Measurements from ENCODE around the gene SLC17A7.
"Not testable (repeated sequence)": the region's sequence is repeated elsewhere in the genome, so short reads cannot be mapped to it uniquely, and the experiment has no call there.

SLC17A7 gene

GRCh38 chr19:49441210-49441959 is at the start of gene SLC17A7:
TSS of gene SLC17A7 (minus strand) at chr19:49441527. CDS start at chr19:49441379, 148 bp downstream.
- no peak for DNase-seq (ENCODE audit: low read depth)

GRCh38 chr19:49490287-49491029 is 49.1 kb upstream of the SLC17A7 start:
- no peak for DNase-seq (ENCODE audit: low read depth)

DNA sequence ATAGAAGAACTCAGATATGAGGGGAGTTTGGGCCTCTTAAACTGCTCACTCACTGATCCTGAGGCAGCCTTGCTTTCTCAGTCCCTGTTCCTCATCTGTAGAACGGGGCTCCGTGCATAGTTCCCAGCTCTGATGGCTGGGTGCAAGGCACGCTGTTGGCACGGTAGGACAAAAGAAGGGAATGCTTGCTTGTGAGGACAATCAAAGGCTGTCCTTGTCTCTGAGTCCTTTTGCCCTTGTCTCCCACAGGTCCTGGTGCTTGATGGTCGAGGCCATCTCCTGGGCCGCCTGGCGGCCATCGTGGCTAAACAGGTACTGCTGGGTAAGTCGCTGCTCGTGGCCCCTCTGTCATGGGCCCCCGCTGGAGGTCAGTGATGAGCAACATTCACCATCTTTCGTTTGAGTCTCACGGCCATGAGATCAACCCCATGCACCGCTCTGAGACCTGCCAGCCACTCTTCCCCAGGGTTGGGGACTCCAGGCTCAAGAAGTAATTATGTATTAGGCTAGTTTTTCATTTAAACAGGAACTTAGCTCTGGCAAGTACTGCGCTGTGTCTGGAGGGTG is 48.4 kb upstream of the SLC17A7 start:
- no peak for DNase-seq (ENCODE audit: low read depth)

DNA sequence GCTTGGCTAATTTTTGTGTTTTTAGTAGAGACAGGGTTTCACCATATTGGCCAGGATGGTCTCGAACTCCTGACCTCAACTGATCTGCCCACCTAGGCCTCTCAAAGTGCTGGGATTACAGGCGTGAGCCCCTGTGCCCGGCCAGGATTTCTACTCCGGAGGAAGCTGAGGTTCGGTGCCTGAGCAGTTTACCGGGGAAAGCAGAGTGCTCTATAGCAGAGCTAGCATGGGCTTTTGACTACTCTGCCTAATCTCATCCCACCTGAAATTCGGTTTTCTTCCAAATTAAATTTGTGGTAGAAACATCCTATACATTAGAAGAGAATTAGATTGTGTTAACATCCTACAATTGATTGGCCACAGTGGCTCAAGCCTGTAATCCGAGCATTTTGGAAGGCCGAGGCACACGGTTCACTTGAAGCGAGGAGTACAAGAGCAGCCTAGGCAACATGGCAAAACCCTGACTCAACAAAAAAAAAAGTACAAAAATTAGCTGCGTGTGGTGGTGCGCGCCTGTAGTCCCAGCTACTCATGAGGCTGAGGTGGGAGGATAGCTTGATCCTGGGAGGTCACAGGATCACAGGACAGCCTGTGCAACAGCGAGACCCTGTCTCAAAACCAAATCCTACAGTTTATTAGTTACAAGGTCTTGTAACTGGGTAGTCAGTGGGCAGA is 47.7 kb upstream of the SLC17A7 start:
- DNase-seq (ENCODE audit: low read depth): peak; percentile 38

DNA sequence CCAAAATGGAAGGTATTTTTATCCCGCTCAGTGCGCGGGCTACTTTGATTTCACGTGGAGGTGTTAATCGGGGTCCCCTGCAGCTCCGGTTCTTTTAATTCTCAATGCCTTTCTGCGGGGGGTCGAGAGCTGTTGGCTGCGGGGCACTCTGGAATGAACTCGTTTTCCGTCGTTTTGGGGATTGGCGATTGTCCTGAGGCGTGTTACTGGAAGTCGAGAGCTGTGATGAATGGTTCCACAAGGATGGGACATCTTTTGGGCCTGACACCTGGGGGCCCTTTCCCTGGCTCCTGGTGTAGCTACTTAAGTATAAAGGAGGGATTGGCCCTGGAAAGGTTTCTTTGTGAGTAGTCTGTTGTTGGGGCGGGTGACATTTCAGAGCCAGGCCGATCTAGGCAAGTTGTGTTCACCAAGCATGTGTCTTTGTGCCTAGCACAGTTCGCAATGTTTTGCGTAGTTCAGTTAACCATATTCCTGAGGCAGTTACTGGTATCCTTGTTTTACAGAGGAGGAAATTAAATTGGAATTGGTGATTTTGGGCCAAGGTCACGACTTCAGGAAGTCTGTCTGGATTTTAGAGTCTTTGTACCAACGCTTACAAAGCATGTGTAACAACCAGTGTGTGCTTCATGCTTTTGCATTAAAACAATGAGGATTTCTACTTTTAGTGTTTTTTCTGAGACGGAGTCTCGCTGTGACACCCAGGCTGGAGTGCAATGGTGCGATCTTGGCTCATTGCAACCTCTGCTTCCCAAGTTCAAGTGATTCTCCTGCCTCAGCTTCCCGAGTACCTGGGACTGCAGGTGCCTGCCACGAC is 46.9 kb upstream of the SLC17A7 start:
- DNase-seq (ENCODE audit: low read depth): no peak

DNA sequence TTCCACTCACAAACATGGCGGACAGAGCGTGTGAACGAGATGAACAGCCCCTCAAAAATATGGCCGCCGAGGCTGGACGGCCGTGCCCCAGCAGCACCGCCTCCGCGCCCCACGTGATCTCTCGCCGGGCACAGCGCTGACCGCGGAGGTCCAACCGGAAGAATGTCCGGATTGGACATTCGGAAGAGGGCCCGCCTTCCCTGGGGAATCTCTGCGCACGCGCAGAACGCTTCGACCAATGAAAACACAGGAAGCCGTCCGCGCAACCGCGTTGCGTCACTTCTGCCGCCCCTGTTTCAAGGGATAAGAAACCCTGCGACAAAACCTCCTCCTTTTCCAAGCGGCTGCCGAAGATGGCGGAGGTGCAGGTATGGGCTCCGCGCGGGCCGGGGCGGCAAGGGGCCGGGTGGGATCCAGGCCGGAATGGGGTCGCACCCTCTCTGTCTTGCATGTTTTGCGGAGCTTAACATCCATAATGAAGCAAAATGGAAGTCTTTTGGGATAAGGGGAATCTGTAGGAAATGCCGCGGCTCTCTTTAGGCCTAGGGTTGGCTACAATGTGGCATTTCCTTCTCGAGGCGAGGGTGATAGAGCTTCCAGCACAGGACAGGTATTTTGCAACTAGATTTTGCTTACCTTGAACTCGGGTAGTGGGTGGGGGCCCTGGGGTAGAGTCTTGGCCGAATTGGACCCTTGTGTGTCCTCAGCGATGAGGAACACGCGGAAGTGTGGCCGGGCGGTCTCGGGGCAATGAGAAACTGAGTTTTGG is 46.1 kb upstream of the SLC17A7 start, which contains the start of gene RPL13A:
TSS of gene RPL13A (plus strand) at position 332 of the 769 bp plus-strand sequence. CDS start at position 354, 22 bp downstream.
- DNase-seq (ENCODE audit: low read depth): peak; percentile 99

DNA sequence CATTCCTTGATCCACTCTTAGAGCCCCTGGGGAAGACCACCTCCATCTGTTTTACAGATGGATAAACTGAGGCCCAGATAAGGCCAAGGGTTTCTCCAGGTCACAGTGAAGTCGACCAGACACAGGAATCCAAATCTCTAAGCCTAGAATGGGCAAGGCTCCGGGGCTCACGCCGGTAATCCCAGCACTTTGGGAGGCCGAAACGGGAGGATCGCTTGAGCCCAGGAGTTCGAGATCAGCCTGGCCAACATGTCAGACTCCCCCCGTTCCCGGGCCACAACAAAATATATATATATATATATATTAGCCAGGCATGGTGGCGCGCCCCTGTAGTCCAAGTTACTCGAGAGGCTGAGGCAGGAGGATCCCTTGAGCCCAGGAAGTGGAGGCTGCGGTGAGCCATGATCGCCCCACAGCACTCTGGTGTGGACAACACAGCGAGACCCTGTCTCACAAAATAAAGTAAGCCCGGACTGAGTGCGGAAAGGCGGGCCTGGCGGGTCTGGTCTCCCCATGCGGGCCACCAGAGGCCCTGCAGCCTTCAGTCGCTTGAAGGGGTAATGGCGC is 45.5 kb upstream of the SLC17A7 start:
- no peak for DNase-seq (ENCODE audit: low read depth)

DNA sequence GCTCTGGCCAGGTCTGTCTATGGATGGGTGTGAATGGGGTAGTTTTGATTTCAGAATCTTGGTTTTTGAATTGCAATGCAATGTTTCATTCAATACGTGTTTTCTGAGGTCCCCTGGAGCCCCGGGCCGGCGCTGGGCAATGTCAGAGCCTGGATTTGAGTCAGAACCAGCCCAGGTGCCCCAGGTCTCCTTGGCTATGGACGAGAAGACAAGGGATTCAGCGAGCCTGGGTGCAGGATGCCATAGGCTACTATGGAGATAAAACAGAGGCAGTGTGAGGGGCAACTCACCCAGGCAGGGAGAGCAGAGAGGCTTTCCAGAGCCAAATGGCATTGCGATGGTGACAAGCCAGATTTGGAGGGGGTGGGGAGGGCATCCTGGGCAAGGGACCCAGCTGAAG is 44.9 kb upstream of the SLC17A7 start:
- DNase-seq (ENCODE audit: low read depth): no peak

GRCh38 chr19:49481020-49481683 is 39.8 kb upstream of the SLC17A7 start:
- DNase-seq (ENCODE audit: low read depth): no peak

DNA sequence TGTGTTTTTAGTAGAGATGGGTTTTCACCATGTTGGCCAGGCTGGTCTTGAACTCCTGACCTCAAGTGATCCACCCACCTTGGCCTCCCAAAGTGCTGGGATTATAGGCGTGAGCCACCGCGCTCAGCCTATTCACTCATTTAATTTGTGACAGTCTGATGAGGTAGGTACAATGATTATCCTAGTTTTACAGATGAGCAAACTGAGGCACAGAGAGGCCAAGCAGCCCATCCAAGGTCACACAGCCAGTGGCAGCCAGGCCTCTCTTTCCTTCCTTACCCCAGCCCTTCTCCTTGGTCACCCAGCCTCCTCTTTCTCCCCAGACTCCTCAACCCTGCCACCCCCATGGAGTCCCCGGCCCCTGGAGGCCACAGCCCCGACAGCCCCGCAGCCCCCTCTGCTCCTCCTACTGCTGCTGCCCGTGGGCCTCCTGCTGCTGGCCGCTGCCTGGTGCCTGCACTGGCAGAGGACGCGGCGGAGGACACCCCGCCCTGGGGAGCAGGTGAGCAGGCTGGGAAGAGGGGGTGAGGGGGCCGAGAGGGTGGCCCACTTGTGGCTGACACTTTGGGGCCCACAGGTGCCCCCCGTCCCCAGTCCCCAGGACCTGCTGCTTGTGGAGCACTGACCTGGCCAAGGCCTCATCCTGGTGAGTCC is 38.8 kb upstream of the SLC17A7 start:
- no peak for DNase-seq (ENCODE audit: low read depth)

- DNase-seq (ENCODE audit: low read depth): peak; percentile 43
Measured at GRCh38 chr19:49475995-49476880, 34.9 kb upstream of the SLC17A7 start.

DNA sequence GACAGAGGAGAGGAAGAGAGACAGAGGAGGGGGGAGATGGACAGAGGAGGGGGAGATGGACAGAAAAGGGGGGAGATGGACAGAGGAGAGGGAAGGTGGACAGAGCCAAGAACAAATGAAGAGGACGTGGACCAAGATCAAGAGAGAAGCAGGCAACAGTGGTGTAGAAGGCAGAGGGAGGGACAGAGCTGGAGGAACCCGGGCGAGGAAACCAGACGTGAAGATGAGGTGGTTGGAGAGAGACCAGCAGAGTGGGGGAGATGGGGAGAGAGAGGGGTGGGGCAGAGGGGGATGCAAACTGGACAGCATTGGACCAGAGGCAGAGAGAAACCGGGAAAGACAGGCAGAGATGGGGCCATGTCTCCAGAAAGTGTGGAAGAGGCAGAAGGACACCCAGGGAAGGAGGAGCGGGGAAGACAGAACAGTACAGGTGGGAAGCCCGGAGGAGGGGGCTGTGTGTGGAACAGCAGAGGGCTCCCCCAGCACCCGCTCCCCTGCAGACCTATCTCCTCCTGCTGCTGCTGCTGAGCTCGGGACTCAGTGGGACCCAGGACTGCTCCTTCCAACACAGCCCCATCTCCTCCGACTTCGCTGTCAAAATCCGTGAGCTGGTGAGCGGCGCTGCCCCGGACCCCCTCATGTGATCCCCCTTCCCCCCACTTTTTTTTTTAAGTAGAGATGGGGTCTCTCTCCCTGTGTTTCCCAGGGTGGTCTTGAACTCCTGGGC is 34.0 kb upstream of the SLC17A7 start:
- DNase-seq (ENCODE audit: low read depth): no peak

GRCh38 chr19:49474542-49474924 is 33.2 kb upstream of the SLC17A7 start:
- DNase-seq (ENCODE audit: low read depth): no peak

GRCh38 chr19:49473868-49474541 is 32.7 kb upstream of the SLC17A7 start, which contains the start of gene FLT3LG:
TSS of gene FLT3LG (plus strand) at chr19:49474215. CDS start at chr19:49474640, 425 bp downstream.
- peak; percentile 71 for DNase-seq (ENCODE audit: low read depth)

GRCh38 chr19:49473501-49473867 is 32.2 kb upstream of the SLC17A7 start:
- not testable (repeated sequence) for DNase-seq (ENCODE audit: low read depth)

DNA sequence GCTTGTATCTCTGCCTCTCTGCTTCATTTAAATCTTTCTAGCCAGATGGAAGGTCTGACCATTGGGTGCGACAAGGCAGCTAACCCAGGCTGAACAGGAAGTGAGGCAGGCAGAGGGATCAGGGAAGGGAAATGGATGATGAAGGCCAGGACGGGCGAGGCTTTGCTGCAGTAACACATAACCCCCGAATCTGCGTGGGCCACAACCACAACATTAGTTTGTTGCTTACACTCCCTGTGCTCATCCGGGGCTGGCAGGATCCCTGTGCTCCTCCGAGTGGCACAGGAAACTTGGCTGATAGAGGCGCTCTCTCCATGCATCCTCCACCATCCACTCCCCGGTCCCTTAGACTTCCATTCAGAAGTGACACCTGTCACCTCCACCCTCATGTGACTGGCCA is 31.6 kb upstream of the SLC17A7 start:
- DNase-seq (ENCODE audit: low read depth): no peak

GRCh38 chr19:49470615-49470978 is 29.3 kb upstream of the SLC17A7 start:
- no peak for DNase-seq (ENCODE audit: low read depth)

All from fibroblast of gingiva (primary cell).